K562 (cell line): ENCODE results near the gene SEL1L. TPM values are rescaled to one million over a fixed set of nuclear protein-coding genes. Genes with fewer than 3 reads are reported as not detected.

Experiments
- BMI1 ChIP-seq: fragments of 150-350 bp; IDR thresholded peaks from 2 replicates; pipeline ENCODE4 v1.6.1; 2014; ENCODE audit warnings: low read length
- DEAF1 ChIP-seq: fragments of 450-650 bp; formaldehyde crosslinking; IDR thresholded peaks from 2 replicates; pipeline ENCODE4 v1.4.0; 2020; ENCODE audit warnings: mild to moderate bottlenecking, moderate library complexity
- ETS2 ChIP-seq: IDR thresholded peaks from 2 replicates; pipeline ENCODE4 v1.6.1; 2016; ENCODE audit warnings: borderline replicate concordance, missing genetic modification characterization, mild to moderate bottlenecking, moderate library complexity, missing compliant biosample characterization; ENCODE audit not compliant: poor library complexity, severe bottlenecking
- FOXJ2 ChIP-seq: fragments of 200-800 bp; sonication (Bioruptor generic); IDR thresholded peaks from 2 replicates; pipeline ENCODE4 v1.6.1; 2016; ENCODE audit warnings: missing genetic modification characterization, missing compliant biosample characterization
- FOXK1 ChIP-seq: sonication (generic); formaldehyde crosslinking; IDR thresholded peaks from 2 replicates; pipeline ENCODE4 v1.8.0; 2022; ENCODE audit warnings: missing genetic modification reagents, mild to moderate bottlenecking, borderline replicate concordance
- GATAD2A ChIP-seq: fragments of 450-650 bp; IDR thresholded peaks from 2 replicates; pipeline ENCODE4 v1.6.1; 2017
- GTF2E2 ChIP-seq: fragments of 200-800 bp; sonication (Bioruptor generic); IDR thresholded peaks from 2 replicates; pipeline ENCODE4 v1.6.1; 2016; ENCODE audit warnings: missing genetic modification characterization, missing compliant biosample characterization
- HMG20A ChIP-seq: fragments of 450-650 bp; formaldehyde crosslinking; conservative IDR thresholded peaks from 2 replicates; pipeline ENCODE4 v1.4.0; 2020; ENCODE audit warnings: mild to moderate bottlenecking, mixed read lengths
- HNRNPH1 ChIP-seq: fragments of 200-400 bp; formaldehyde crosslinking; optimal IDR thresholded peaks from 2 replicates; pipeline ENCODE3; 2017; ENCODE audit warnings: low read depth, mild to moderate bottlenecking, low read length, moderate library complexity
- ILF3 ChIP-seq: fragments of 450-650 bp; IDR thresholded peaks from 2 replicates; pipeline ENCODE4 v1.6.1; 2018; ENCODE audit warnings: antibody characterized with exemption, mild to moderate bottlenecking, moderate library complexity, borderline replicate concordance
- MAZ ChIP-seq, 2 experiments: fragments of 450-650 bp in 1 of 2; sonication (generic) in 1 of 2; formaldehyde crosslinking; IDR thresholded peaks in 1 of 2; conservative IDR thresholded peaks in 1 of 2; 2 replicates each; pipeline versions ENCODE4 v1.4.0 to v1.5.0; 2020; ENCODE audit warnings: mild to moderate bottlenecking in 1 of 2, missing genetic modification reagents in 1 of 2
- MTA2 ChIP-seq: fragments of 450-650 bp; IDR thresholded peaks from 2 replicates; pipeline ENCODE4 v1.6.1; 2016; ENCODE audit warnings: low read depth
- NFE2L1 ChIP-seq: fragments of 450-650 bp; IDR thresholded peaks from 2 replicates; pipeline ENCODE4 v1.6.1; 2016; ENCODE audit warnings: missing genetic modification characterization, low read depth, mild to moderate bottlenecking, missing compliant biosample characterization, moderate library complexity, borderline replicate concordance
- PKNOX1 ChIP-seq: fragments of 450-650 bp; IDR thresholded peaks from 2 replicates; pipeline ENCODE4 v1.6.1; 2016
- SRF ChIP-seq, 2 experiments: fragments of 250-450, 450-650 bp in 1 of 2; sonication (Bioruptor Pico) in 1 of 2; sonication (generic) in 1 of 2; formaldehyde crosslinking; IDR thresholded peaks; 2 replicates each; pipeline versions ENCODE4 v1.5.0 to v1.5.1; 2020 to 2022; ENCODE audit warnings: mild to moderate bottlenecking in 1 of 2, missing genetic modification reagents in 1 of 2
- TBP ChIP-seq: optimal IDR thresholded peaks from 2 replicates; pipeline ENCODE3; 2011; ENCODE audit warnings: low read depth, low read length, improper control_type of control experiment
- ZC3H8 ChIP-seq: fragments of 450-650 bp; IDR thresholded peaks from 2 replicates; pipeline ENCODE4 v1.6.1; 2017
- ZNF311 ChIP-seq: fragments of 250-450 bp; sonication (Bioruptor Pico); IDR thresholded peaks from 2 replicates; pipeline ENCODE4 v1.4.0; 2020; ENCODE audit warnings: mild to moderate bottlenecking, moderate library complexity
- polyA plus RNA-seq, 8 experiments: library from polyadenylated mRNA; depleted of rRNA in 4 of 8; stranded (reverse) in 5 of 8; unstranded in 3 of 8; fragments of >200 nt; fragmentation: Nextera tagmentation in 2 of 8; fragmentation: Illumina TruSeq in 1 of 8; extraction: Ambion mirVana in 2 of 8; extraction: Trizol in 1 of 8; gene quantifications; 2 replicates each; pipeline versions ENCODE4 v1.2.1 to v1.2.3, GENCODE V29; 2011 to 2014; ENCODE audit warnings: inconsistent platforms in 1 of 8, missing spikeins in 1 of 8
- total RNA-seq, 7 experiments: library from RNA; depleted of rRNA in 6 of 7; stranded (reverse); fragments of >200 nt in 6 of 7; fragmentation: Illumina TruSeq in 2 of 7; extraction: Trizol in 2 of 7; gene quantifications; 2 replicates each; pipeline versions ENCODE4 v1.2.1 to v1.2.3, GENCODE V29; 2011 to 2021; ENCODE audit warnings: low replicate concordance in 1 of 7
- TF ChIP-seq, protein P1 (sequence below), 2 experiments: fragments of 250-450 bp in 1 of 2; fragments of 450-650 bp in 1 of 2; sonication (Bioruptor Pico) in 1 of 2; IDR thresholded peaks; 2 replicates each; pipeline versions ENCODE4 v1.6.1 to v1.8.0; 2016 to 2021; ENCODE audit warnings: mild to moderate bottlenecking in 2 of 2, moderate library complexity in 2 of 2, missing compliant biosample characterization in 1 of 2, missing genetic modification characterization in 1 of 2
- TF ChIP-seq, protein P2 (sequence below): fragments of 450-650 bp; conservative IDR thresholded peaks from 2 replicates; pipeline ENCODE4 v1.6.1; 2016; ENCODE audit warnings: missing genetic modification characterization, low read depth, mild to moderate bottlenecking, missing compliant biosample characterization, moderate library complexity
- TF ChIP-seq, protein P3 (sequence below): sonication (generic); formaldehyde crosslinking; IDR thresholded peaks from 2 replicates; pipeline ENCODE4 v1.8.1; 2023; ENCODE audit warnings: mild to moderate bottlenecking, missing genetic modification reagents

Gene SEL1L
- total and polyA plus RNA-seq, 9 of the 15 experiments (the other 6 are each of a cell fraction or from before 2014, with no cell fraction given), result 7.7 to 21.1 (median 13.6) TPM

GRCh38 chr14:81427348-81428058, 106.2 kb downstream of the SEL1L start (continued):
- TF ChIP-seq DEAF1 (no peak), BMI1 (no peak), ILF3 (no peak), FOXK1 (CRISPR knock-in tag) (no peak), HNRNPH1 (no peak), SRF (CRISPR knock-in tag; IDR thresholded peaks at IDR 0.05) (no peak), NFE2L1 (tag) (no peak), ZNF311 (CRISPR knock-in tag) (no peak), TBP (peak; percentile 48), GTF2E2 (0 out of 2 replicates have a peak, but pooled peaks have one; percentile 54), PKNOX1 (peak; percentile 86), FOXJ2 (tag) (no peak), MTA2 (peak; percentile 56), HMG20A (no peak), GATAD2A (peak; percentile 91), MAZ (CRISPR knock-in tag; conservative IDR thresholded peaks at IDR 0.05 in 1 of 2, IDR thresholded peaks at IDR 0.05 in 1 of 2) (peak in 1 of 2 experiments; percentile 41; a peak in 1 of 4 replicates), ETS2 (tag) (no peak), ZC3H8 (no peak)
- TF ChIP-seq, protein P1, sequence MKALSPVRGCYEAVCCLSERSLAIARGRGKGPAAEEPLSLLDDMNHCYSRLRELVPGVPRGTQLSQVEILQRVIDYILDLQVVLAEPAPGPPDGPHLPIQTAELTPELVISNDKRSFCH (CRISPR knock-in tag; IDR thresholded peaks at IDR 0.05), result no peak
- TF ChIP-seq, protein P1 (tag; IDR thresholded peaks at IDR 0.05), result no peak
- TF ChIP-seq, protein P2, sequence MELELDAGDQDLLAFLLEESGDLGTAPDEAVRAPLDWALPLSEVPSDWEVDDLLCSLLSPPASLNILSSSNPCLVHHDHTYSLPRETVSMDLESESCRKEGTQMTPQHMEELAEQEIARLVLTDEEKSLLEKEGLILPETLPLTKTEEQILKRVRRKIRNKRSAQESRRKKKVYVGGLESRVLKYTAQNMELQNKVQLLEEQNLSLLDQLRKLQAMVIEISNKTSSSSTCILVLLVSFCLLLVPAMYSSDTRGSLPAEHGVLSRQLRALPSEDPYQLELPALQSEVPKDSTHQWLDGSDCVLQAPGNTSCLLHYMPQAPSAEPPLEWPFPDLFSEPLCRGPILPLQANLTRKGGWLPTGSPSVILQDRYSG (tag), result no peak
- TF ChIP-seq, protein P3, sequence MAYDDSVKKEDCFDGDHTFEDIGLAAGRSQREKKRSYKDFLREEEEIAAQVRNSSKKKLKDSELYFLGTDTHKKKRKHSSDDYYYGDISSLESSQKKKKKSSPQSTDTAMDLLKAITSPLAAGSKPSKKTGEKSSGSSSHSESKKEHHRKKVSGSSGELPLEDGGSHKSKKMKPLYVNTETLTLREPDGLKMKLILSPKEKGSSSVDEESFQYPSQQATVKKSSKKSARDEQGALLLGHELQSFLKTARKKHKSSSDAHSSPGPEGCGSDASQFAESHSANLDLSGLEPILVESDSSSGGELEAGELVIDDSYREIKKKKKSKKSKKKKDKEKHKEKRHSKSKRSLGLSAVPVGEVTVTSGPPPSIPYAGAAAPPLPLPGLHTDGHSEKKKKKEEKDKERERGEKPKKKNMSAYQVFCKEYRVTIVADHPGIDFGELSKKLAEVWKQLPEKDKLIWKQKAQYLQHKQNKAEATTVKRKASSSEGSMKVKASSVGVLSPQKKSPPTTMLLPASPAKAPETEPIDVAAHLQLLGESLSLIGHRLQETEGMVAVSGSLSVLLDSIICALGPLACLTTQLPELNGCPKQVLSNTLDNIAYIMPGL (CRISPR knock-in tag), result no peak
